HG03342 (cell line): ENCODE measurements around the gene TEDC1.

Experiments used
- ATAC-seq: cut with Tn5 transposase; IDR thresholded peaks from one replicate; pipeline ENCODE4 v1.9.1; 2021; ENCODE audit warnings: mild to moderate bottlenecking, moderate library complexity; ENCODE audit not compliant: unreplicated experiment

Gene TEDC1

DNA sequence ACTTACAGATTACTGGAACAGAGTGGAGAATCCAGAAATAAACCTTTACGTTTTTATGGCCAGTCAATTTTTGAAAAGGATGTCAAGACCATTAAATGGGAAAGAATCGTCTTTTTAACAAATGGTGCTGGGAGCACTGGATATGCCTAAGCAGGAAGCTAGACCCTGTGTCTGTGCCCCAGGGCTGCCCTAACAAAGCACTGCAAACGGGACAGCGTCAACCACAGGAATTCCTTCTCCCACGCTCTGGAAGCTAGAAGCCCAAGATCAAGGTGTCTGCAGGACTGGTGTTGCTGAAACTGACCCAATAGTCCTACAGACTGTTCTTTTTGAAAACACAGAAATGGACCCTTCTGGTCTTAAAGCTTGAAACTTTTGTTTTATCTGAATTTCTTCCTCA is 26.1 kb downstream of the TEDC1 start:
- ATAC-seq, result no peak

DNA sequence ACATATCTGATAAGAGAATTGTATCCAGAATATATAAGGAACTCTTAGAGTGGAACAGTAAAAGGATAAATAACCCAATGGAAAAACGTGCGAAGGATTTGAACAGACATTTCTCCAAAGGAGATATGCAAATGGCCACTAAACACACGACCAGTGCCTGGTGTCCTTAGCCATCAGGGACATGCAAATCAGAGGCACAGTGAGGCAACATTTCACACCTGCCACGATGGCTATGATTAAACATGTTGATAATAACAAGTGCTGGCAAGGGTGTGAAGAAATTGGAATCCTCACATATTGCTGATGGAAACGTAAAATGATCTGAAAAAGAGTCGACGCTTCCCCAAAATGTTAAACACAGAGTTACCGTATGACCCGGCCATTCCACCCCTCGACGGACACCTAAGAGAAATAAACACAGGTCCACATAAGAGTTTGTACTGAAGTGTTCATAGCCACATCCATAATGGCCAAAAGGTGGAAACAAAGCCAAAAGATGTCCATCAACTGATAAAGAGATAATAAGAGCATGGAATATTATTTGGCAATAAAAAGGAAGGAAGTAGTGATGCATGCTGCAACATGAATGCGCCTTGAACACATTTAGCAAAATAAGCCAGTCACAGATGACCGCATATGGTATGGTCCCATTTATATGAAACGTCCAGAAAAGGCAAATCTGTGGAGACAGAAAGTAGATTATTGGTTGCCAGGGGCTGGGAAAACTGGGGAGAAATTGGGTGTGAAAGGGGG is 29.1 kb downstream of the TEDC1 start:
- no peak for ATAC-seq

DNA sequence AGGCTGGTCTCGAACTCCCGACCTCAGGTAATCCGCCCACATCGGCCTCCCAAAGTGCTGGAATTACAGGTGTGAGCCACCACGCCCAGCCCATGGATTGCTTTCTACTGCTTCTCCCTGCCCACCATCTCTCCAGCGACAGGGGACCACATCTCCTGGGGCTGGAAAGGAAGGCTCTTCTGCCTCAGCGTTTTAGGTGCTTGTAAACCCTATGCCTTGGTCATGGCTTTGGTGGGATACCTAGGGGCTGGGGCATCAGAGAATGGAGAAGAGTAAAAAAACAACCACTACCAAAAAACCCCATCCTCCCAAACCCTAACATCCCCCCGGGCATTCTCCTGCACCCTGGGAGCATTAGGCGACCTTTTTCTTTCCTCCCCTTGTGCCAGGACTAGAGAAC is 34.3 kb downstream of the TEDC1 start:
- no peak for ATAC-seq

DNA sequence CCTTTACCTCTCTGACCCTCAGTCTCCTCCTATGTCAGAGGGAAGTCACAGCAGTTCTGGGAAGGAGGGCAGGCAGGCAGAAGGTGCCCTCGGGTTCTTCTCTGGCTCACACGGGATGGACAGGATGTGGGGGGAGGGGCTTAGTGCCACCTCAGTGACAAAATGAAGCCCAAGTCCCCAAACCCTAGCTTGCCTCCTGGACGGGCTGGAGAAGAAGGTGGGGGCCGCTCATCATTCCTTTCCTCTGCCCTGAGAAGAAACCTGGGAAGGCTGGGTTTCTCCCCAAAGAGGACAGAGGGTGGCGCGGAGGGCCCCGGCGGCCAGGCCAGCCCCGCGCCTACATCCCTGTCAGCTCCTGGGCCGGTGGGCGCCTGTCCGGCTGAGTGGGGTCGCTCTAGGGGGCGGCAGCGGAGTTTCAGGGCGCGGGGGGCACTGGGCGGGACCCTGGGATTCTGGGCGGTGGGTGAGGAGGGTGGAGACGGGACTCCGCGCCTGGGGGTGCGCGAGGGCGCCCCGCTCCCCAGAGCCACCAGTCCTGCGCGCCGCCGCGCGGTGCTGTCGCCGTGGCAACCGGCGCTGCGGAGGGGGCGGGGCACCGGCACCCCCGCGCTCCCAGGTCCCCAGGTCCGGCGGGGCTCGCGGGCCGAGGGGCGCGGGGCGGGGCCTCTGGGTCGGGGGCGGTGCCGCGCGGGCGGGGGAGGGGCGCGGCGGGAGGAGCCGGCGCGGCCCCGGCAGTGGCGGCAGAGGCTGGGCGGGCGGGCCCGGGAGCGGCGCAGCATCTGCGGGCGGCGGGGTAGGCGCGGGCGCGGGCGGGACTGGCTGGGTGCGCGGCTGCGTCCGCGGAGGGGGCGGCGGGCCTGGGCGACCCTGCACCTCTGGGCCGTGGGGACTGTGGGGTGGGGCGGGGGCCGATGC is 35.1 kb downstream of the TEDC1 start, which contains the start of gene TMEM121:
Gene TMEM121 (plus strand): TSS at position 723 of the 915 bp plus-strand sequence. CDS start 2,252 bp downstream, outside the sequence.
- no peak for ATAC-seq

DNA sequence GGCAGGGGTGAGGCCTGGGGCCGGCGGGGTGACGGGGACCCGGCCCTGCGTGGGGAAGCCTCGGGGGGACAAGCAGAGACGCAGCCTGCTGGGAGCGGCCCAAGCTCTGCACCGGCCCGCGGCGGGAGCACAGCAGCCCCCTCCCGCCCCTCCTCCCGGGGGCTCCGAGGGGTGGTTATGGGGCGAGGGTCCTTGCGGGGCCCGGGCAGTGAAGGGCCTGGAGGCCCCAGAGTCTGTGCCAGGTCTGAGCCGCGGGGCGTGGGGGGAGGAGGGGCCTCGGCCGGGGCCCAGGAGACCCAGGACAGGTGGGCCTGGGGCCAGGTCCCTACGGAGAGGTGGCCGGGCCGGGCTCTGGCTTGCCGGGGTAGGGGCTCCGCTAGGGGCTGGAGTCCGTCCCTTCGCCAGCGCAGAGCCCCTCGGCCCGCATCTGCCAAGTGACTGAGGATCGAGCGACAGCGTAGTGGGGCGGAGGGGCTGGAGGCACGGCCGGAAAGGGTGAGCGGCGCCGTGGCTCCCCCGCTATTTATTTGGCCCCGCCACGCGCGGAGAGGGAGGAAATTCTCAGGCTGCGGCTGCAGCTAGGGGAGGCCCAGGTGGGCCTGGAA is 35.8 kb downstream of the TEDC1 start:
- ATAC-seq, result no peak

DNA sequence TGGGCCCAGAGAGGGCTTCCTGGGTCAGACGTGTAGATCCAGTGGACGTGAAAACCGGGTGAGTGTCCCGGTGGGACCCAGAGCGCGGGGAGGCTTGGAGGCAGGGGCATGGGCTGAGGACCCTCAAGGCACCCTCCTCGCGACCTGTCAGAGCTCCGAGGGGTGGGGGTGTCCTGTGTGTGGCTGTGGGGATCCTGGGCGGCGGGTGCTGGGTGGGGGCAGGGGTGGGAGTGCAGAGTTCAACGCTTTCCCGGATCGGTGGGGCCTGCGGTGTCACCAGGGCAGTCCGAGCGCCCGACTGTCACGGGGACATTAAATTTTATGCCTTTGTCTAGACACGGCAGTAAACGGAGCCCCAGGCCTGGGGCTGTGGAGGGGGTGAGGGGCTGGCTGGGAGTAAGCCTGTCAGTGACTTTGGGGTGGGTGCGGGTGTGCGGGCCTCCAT is 36.4 kb downstream of the TEDC1 start:
- no peak for ATAC-seq

DNA sequence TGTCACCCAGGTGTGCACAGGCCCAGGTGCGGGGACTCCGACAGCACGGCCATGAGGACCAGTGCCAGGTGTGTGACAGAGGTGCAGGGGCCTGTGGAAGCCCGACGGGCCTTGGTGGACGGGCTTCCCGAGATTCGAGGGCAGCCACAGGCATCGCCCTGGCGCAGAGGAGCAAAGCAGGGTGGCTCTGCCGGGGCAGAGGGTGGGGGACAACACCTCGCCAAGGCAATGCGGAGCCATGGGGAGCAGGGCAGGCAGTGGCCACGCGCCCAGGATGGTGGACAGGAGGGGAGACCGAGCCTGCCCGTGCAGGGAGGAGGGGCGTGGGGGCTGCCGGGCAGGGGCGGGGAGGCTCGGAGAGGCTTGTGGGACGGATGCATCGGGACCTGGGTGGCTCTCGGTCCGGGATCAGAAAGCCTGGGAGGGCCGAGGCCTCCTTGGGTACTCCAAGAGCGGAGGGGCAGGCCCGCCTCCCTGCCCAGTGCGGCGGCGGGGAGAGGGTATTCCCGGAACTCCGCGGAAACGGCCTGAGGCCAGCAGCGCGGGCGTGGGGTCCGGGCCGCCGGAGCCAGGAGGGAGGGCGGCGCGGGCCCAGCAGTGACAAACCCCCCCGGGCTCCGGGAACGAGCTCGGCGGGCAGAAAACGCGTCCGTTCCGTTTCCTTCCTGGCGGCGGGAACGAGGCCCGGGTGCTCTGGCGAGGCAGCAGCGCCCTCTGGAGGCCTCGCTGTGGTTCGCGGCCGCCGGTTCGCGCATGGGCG is 37.0 kb downstream of the TEDC1 start:
- no peak for ATAC-seq

DNA sequence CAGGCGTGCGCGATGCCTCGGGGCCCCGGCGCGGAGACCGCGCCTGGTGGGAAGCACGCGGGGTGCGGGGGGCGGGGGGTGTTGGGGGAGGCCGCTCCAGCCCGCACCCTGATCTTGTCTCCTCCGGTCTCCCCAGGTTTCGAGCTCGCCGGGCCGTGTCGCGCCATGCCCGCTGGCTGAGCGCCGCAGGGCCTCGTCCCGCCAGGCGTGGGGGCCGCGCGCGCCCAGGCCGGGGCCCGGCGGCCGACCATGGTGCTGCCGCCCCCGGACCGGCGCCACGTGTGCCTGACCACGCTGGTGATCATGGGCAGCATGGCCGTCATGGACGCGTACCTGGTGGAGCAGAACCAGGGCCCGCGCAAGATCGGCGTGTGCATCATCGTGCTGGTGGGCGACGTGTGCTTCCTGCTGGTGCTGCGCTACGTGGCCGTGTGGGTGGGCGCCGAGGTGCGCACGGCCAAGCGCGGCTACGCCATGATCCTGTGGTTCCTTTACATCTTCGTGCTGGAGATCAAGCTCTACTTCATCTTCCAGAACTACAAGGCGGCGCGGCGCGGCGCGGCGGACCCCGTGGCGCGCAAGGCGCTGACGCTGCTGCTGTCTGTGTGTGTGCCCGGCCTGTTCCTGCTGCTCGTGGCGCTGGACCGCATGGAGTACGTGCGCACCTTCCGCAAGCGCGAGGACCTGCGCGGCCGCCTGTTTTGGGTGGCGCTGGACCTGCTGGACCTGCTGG is 37.7 kb downstream of the TEDC1 start:
- ATAC-seq, result no peak

DNA sequence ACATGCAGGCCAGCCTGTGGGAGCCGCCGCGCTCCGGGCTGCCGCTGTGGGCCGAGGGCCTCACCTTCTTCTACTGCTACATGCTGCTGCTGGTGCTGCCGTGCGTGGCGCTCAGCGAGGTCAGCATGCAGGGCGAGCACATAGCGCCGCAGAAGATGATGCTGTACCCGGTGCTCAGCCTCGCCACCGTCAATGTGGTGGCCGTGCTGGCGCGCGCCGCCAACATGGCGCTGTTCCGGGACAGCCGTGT is 38.2 kb downstream of the TEDC1 start:
- no peak for ATAC-seq

DNA sequence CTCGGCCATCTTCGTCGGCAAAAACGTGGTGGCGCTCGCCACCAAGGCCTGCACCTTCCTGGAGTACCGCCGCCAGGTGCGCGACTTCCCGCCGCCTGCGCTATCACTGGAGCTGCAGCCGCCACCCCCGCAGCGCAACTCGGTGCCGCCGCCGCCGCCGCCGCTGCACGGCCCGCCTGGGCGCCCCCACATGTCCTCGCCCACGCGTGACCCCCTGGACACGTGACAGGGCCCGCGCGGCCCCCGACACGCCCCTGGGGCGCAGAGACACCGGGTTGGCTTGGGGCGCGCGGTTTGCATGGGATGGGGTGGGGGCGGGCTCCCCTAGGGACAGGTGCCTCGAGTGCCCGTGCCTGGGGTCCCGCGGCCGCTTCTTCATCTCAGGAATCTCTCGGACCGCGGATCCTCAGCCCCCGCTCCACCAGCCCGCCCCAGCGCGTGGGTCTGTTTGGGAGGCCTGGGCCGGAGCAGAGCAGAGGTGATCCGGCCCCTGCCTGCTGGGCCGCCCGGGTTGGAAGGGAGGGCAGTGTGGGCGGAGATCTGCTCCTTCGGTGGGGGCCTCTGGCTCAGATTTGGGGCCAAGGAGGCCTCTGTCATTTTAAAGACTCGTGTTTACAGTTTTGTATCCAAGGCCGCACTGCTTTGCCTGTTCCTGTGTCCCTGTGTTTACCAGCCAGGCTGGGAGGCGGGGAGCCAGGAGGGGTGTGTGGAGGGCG is 38.7 kb downstream of the TEDC1 start:
- no peak for ATAC-seq

DNA sequence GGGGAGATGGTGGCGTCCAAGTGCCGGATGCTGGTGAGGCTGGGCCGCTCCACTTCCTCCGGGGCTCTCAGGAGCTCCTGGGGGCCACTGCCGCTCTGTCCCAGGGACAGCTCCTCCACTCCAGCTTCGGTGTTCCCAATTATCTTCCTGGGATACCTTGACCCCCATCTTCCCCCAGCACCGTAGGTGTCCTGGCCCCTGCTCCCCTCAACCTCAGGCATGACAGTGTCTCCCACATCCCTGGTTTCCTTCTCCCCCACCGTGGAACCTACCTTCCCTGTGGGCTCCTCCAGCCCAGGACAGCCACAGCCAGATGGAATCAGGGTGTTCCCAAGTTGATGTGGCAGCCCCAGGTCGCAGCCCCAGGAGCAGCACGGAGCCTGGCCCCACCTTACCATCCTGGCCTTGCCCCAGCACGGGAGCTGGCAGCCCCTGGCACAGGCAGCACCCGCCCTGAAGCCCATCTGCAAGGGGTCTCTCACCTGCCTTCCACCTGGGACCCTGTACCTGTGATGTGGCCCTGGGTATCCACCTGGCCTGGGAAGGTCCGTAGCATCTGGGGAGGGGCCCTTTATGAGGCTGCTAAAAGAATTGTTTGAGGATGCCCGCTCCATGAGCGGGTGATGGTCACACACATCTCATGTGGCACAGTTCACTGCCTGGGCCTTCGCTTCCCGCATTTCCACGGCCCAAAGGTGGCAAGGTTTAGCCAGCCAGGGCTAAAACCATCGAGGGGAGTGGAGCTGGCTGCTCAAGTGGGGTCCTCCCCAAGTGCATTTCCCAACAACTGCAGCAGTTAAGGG is 39.4 kb downstream of the TEDC1 start:
- no peak for ATAC-seq

DNA sequence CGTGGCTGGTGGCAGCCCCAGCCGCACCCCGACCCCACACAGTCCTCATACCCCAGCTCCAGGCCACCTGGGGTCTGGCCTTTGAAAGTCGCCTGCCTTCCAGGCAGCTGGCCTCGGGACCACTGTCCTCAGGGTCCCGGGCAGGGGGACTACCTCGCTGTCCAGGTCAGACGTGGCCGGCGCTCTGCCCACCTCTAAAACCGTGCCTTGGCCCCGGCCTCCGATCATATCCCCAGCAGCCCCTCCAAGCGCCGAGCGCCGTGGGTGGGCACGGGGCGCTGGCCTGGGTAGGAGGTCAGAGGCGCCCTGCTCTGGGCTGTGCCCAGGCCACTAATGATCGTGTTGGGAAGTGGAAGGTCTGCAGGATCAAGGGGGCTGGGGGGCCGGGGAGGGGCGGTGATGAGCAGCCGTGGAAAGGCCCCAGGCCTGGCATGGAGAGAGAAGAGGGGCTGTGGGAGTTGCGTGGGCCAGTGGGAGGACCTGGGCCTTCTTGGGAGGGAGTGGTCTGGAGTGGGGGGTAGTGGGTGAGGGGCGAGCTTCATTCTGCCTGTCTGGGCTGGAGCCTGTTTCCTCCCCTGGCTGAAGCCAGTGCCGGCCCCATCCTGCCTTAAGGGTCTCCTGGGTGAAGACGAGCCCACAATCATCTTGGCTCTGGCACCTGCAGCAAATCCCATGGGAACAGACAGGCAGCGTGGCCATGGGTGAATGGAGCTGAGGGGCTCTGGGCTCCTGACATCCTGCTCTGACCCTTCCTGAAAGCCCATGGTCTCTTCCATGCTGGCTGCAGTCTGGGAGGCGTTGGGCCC is 40.2 kb downstream of the TEDC1 start:
- ATAC-seq, result no peak

DNA sequence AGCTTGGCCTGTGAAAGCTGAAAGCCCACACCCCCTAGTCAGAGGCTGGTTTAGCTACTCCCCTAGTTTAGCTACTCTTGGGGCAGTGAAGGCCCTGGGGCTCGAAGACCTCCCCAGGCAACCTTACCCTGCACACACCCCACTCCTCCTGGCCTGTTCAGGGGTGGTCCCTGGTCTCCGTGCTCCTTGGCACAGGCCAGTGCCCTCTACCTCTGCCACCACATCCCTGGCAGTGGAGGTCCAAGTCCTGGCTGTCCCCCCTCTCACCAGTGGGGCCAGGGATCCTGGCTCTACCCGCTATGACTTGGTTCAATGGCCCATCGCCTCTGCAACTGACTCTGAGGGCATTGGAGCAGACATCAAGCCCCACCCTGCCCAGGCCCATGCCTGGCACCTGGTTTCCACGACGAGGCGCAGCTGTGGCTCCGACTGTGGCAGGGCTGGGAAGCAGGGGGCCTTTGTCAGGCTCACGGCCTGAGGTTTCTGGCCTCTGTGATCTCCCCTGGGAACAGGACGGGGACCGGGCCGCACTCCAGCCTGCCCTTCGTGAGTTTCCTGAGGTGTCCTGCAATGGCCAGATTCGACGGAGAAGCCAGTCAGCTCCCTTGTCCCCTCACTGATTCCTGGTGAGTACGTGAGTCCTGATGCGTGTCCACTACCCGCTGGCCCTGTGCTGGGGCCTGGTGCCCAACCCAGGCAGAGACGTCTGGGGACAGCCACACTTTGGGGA is 41.0 kb downstream of the TEDC1 start:
- no peak for ATAC-seq

DNA sequence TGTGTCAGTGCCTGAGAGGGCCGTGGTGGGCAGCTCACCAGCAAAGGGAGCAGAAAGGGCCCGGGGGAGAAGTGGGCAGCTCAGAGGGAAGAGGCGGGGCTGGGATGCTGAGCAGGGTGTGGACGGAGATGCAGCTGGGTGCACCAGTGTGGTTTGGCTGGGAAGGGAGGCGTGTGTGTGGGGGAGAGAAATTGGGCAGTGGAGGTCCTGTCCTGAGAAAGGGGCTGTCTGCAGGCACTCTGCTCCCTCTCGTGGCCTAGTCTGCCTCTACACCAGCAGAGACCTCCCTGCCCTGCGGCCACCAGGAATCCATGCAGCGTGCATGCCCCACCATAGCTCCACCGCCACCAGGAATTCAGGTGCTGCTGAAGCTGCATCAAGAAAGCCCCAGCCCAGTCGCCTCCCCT is 41.7 kb downstream of the TEDC1 start:
- no peak for ATAC-seq

DNA sequence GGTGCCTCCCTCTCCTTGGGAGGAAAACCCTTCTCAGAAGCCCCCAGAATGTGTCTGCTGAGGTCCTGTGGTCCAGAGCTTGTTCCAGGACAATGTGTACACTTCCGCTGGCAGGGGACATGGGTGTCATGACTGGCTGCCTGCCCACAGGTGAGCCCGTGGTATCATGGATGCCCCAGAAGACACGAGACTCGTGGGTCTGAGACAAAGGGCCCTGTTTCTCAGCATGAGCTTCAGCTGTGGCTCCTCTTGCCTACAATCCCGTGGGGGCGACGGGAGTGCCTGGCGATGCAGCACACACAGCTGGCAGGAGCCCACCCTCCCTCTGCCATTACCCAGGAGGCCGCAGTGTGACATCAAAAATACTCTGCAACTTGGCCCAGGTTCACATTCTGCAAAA is 42.3 kb downstream of the TEDC1 start:
- ATAC-seq, result no peak

DNA sequence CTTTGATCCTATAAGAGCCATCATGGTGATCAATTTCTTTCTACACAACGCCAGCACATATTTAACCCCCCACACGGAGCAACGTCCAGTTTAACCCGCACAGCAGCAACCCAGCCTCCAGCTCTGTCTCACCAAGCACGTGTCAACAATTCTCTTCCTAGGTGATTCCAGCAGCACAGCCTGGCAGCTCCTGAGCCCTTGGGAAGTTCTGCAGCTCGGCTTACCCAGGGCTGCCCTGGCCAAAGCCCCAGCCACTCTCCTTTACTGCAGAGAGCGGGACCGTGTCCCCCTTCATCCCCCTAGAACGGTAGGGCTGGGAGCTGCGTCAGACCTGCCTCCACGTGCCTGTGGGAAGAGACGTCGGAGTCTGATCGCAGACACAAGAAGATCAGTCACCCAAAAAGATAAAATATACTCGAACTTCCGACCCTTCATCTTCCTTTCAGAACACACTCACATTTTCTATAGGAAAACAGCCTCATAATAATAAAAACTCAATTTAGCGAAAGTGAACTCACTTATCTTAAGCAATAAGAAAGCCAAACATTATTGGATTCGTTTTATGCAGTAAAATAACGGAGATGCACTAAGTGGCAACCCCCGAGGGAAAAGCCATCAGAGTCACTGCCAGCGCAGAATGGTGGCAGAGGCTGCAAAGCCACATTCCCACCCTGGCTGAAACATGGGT is 42.9 kb downstream of the TEDC1 start:
- no peak for ATAC-seq

DNA sequence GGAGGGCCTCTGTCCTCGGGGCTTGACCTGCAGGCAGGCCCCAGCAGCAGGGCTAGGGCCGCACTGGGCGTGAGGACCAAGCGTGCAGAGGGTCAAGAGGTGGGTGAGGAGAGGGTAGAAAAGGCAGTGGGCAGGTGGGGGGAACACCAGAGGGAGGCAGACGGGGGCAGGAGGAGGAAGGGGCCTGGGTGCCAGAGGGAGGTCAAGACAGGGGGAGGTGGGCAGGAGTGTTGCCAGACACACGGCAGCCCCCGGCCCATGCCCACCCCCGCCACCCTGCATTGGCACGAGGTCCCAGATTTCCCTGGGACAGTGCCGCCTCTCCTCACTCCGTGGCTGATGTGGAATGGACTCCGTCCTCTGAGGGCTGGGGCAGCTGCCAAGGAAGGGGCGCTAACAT is 43.5 kb downstream of the TEDC1 start:
- ATAC-seq, result no peak
